Left ventricle myocardium inferior (tissue), 1 donor: ENCODE measurements around the gene SCAI. TPM values are rescaled to one million over a fixed set of nuclear protein-coding genes. Genes with fewer than 3 reads are reported as not detected.
"Not testable (repeated sequence)": the region's sequence is repeated elsewhere in the genome, so short reads cannot be mapped to it uniquely, and the experiment has no call there.

ENCODE experiments used
- DNase-seq: peaks from one replicate; pipeline ENCODE4 v3.0.0-alpha.2; 2020
- H3K27ac ChIP-seq: fragments of 200-600 bp; replicated peaks from 2 replicates; pipeline ENCODE4 v1.8.0; 2021
- H3K27me3 ChIP-seq: fragments of 200-600 bp; 2 replicates; pipeline ENCODE4 v1.8.0; 2021; ENCODE audit warnings: low read depth
- H3K36me3 ChIP-seq: fragments of 200-600 bp; 2 replicates; pipeline ENCODE4 v1.8.0; 2021
- H3K4me1 ChIP-seq: fragments of 200-600 bp; 2 replicates; pipeline ENCODE4 v1.8.0; 2021
- H3K4me3 ChIP-seq: fragments of 200-600 bp; 2 replicates; pipeline ENCODE4 v1.8.0; 2021; ENCODE audit warnings: mild to moderate bottlenecking, moderate library complexity
- H3K9me3 ChIP-seq: fragments of 200-600 bp; replicated peaks from 2 replicates; pipeline ENCODE4 v1.8.0; 2021
- CTCF ChIP-seq: fragments of 200-600 bp; IDR thresholded peaks from 2 replicates; pipeline ENCODE4 v1.8.0; 2021; ENCODE audit warnings: antibody characterized with exemption, mild to moderate bottlenecking, borderline replicate concordance
- intact Hi-C: fragments of 100-400 bp; cut with micrococcal nuclease; formaldehyde crosslinking; loops from one replicate; pipeline ENCODE4 v1.11.0; 2022
- total RNA-seq: library from RNA; stranded (reverse); fragmentation: NEBNext Ultra II Directional; extraction: Animal tissue kit (Norgen Biotek cat#: 25700); gene quantifications from one replicate; pipeline ENCODE4 v1.2.1, GENCODE V29; 2021
- donor health status: DM: no; HTN: yes; CAD: no; lungs with severe emphysema.

SCAI gene
- total RNA-seq, 1 donor from 2014 or later: 2.7 TPM

GRCh38 chr9:124932333-124932732 is 211.0 kb downstream of the SCAI start:
- H3K4me1 ChIP-seq: no peaks in the 10 kb centered on the region
- no peaks in the 10 kb centered on the region for H3K27me3 ChIP-seq
- no peak for TF ChIP-seq CTCF
- intact Hi-C loops: no loop called here
- H3K36me3 ChIP-seq: peaks cover 96% of the 10 kb centered on the region
- no peak overlapping the region for H3K4me3 ChIP-seq
- H3K9me3 ChIP-seq: no peaks in the 10 kb centered on the region
- no peak overlapping the region for H3K27ac ChIP-seq
- no peak for DNase-seq

- H3K36me3 ChIP-seq: peaks cover 90% of the 10 kb centered on the region
- DNase-seq: no peak
- no peaks in the 10 kb centered on the region for H3K27me3 ChIP-seq
- H3K9me3 ChIP-seq: no peaks in the 10 kb centered on the region
- H3K27ac ChIP-seq: no peak overlapping the region
- intact Hi-C loops: no loop called here
- H3K4me3 ChIP-seq: no peak overlapping the region
- TF ChIP-seq CTCF: no peak
- no peaks in the 10 kb centered on the region for H3K4me1 ChIP-seq
Observed at GRCh38 chr9:124929464-124929863, 213.9 kb downstream of the SCAI start.

- Histone ChIP-seq H3K36me3 (peaks cover 87% of the 10 kb centered on the region), H3K27me3 (no peaks in the 10 kb centered on the region), H3K9me3 (no peaks in the 10 kb centered on the region), H3K4me1 (no peaks in the 10 kb centered on the region), H3K4me3 (no peak overlapping the region), H3K27ac (no peak overlapping the region)
- DNase-seq: no peak
- TF ChIP-seq CTCF: no peak
- intact Hi-C loops: no loop called here
Observed at GRCh38 chr9:124928116-124928515, 215.2 kb downstream of the SCAI start.

GRCh38 chr9:124920394-124920793 is 222.9 kb downstream of the SCAI start:
- H3K27me3 ChIP-seq, H3K4me3 ChIP-seq, intact Hi-C loops, H3K9me3 ChIP-seq, H3K27ac ChIP-seq, DNase-seq, H3K4me1 ChIP-seq: not testable (repeated sequence)
- peaks cover 73% of the 10 kb centered on the region for H3K36me3 ChIP-seq

- Histone ChIP-seq H3K27me3 (no peaks in the 10 kb centered on the region), H3K27ac (no peak overlapping the region), H3K9me3 (no peaks in the 10 kb centered on the region), H3K36me3 (peaks cover 80% of the 10 kb centered on the region), H3K4me1 (no peaks in the 10 kb centered on the region), H3K4me3 (no peak overlapping the region)
- intact Hi-C loops: no loop called here
- DNase-seq: no peak
- no peak for TF ChIP-seq CTCF
Observed at GRCh38 chr9:124914753-124915405, 228.4 kb downstream of the SCAI start.

GRCh38 chr9:124913378-124913777 is 229.9 kb downstream of the SCAI start:
- no peak for TF ChIP-seq CTCF
- no peak for DNase-seq
- H3K36me3 ChIP-seq: peaks cover 80% of the 10 kb centered on the region
- no peaks in the 10 kb centered on the region for H3K4me1 ChIP-seq
- no peak overlapping the region for H3K27ac ChIP-seq
- intact Hi-C loops: no loop called here
- no peaks in the 10 kb centered on the region for H3K27me3 ChIP-seq
- no peak overlapping the region for H3K4me3 ChIP-seq
- no peaks in the 10 kb centered on the region for H3K9me3 ChIP-seq
